HG03521 (cell line): Measurements from ENCODE around the gene NRSN2.
A peak's percentile ranks its signal among the peaks of the same experiment; 100 is the strongest.
"Not testable (repeated sequence)": the region's sequence is repeated elsewhere in the genome, so short reads cannot be mapped to it uniquely, and the experiment has no call there.

Experiments
- ATAC-seq: cut with Tn5 transposase; IDR thresholded peaks from one replicate; pipeline ENCODE4 v1.9.1; 2021; ENCODE audit warnings: mild to moderate bottlenecking, moderate library complexity; ENCODE audit not compliant: unreplicated experiment

NRSN2 gene

DNA sequence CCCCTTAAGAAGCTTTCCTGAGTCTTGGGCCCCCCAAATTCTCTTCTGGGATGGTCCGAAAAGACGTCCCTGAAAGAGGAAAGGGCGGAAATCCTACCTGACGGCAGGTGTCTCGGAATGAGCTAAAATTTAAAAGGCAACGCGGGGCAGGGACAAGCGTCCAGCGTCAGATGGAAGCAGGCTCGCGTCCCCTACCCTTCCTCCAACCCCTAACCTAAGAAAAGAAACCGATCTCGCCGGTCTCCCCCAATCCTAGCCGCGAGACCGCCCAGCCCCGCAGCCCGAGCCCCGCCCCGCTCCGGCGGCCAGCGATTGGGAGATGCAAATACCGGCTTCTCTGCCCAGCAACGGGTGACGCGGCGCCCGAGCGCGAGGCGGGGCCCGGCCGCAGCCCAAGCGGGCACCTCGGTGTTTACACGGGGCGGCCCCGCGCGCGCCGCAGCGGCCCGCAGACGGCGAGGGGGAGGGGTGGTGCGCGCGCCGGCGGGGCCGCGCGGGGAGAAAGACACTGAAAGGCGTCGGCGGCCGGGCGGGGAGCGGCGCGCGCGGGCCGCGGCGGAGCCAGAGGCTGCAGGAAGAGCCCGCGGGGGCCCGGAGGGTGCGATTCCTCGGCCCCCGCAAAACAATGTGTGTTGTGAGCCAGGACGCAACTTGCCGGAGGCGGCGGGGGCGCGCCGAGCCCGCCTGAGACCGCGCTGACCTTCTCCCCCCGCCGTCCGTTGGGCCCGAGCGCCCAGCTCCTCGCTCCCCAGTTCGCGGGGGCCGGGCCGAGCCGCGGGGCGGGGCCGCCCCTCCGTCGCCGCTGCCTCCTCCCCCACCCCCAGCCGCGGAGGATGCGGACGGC is 21.6 kb upstream of the NRSN2 start, which contains the start of gene SOX12:
Gene SOX12 (plus strand): TSS at position 508 of the 844 bp plus-strand sequence. CDS start 373 bp downstream, outside the sequence.
- peak; percentile 68 for ATAC-seq

DNA sequence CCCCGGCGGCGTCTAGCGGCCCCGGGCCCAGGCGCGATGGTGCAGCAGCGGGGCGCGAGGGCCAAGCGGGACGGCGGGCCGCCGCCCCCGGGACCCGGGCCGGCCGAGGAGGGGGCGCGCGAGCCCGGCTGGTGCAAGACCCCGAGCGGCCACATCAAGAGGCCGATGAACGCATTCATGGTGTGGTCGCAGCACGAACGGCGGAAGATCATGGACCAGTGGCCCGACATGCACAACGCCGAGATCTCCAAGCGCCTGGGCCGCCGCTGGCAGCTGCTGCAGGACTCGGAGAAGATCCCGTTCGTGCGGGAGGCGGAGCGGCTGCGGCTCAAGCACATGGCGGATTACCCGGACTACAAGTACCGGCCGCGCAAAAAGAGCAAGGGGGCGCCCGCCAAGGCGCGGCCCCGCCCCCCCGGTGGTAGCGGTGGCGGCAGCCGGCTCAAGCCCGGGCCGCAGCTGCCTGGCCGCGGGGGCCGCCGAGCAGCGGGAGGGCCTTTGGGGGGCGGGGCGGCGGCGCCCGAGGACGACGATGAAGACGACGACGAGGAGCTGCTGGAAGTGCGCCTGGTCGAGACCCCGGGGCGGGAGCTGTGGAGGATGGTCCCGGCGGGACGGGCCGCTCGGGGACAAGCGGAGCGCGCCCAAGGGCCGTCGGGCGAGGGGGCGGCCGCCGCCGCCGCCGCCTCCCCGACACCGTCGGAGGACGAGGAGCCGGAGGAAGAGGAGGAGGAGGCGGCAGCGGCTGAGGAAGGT is 20.8 kb upstream of the NRSN2 start:
- no peak for ATAC-seq

DNA sequence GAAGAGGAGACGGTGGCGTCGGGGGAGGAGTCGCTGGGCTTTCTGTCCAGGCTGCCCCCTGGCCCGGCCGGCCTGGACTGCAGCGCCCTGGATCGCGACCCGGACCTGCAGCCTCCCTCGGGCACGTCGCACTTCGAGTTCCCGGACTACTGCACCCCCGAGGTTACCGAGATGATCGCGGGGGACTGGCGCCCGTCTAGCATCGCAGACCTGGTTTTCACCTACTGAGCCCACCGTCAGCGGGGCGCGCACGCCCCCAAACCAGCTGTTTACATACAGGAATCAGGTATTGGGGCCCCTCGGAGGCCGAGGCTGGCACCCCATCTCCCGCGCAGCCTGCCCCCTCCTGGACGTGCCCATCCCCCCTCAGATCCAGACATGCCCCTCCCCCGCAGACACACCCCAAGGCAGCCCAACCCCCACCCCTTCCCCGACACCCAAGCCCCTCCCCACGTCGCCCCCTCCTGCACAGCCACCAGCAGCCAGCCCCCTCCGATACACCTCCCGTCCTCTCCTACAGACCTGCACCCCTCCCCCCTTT is 20.2 kb upstream of the NRSN2 start:
- no peak for ATAC-seq

DNA sequence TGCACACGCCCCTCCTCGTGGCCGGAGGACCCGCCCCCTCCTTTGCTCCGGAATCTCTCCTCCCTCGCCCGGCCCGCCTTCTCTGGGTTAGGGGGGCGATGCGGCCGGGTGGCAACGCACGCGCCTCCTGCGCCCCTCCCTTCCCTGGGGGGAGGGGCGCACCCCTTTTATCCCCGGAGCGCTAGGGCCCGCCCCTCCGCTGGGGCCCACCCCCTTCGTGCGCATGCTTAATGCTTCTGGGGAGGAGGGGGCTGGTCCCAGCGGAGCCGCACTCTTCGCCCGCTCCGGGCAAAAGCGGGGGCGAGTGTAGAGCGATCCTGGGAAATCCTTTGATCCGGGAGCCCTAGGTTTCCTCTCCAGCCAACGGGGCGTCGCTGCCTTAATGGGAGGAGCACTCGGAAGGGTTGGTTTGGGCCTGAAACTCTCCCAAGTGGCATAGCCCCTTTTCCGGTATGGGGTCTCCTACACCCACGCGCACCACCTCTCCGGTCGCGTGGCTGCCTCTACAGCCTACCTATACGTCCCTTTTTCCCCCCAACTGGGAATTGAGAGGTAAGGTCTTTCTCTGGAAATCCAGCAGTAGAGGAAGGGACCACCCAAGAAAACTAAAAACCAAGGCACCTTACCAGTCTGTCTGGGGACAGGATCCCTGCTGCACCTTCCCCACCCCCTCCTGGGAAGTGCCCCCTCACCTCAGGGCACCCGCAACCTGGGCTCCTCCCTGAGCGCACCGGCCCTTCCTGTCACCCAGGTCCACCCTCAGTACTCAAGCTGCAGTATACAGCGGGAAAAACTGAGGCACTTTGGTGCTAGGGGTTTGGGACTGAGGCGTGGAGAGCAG is 19.5 kb upstream of the NRSN2 start:
- ATAC-seq, result no peak

DNA sequence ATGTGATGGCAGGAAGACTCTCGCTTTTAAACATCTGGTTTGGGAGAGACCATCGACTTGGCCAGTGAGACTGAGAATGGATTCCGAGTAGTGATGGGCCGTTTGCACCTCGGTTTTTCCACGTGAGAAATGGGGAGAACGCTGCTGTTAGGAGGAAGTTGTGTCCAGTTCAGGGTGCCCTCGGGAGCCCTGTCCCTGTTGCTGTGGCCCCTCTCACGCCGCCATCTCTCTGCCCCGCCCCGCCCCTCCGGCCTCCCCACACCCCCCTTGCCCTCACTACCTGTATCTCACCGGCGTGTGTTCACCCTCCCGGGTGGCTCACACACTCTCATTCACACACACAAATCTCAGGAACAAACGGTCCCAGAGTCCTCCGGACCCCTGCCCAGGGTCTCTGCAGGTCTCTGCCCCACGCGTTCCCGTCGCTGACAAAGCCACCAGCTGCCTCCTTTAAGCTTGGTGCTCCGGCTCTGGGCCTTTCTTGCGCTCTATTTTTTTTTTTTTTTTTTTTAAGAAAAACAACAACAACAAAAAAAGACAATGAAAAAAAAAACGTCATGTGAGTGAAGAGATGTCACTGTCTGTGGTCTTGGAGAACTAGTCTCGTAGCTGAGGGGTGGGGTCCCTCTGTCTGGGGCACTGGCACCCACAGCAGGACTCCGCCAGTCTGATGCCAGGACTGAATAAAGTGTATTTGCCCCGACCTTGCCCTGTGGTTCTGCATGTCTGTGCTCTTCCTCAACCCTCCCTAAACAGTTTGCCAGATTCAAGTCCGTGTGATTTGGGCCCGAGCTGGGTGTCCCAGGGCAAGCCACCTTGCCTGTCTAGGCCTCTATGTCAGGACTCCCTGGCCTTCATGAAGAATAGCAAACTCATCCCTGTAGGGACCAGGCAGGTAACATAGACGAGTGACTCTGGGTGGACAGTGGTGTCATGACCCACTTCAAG is 18.6 kb upstream of the NRSN2 start:
- no peak for ATAC-seq

DNA sequence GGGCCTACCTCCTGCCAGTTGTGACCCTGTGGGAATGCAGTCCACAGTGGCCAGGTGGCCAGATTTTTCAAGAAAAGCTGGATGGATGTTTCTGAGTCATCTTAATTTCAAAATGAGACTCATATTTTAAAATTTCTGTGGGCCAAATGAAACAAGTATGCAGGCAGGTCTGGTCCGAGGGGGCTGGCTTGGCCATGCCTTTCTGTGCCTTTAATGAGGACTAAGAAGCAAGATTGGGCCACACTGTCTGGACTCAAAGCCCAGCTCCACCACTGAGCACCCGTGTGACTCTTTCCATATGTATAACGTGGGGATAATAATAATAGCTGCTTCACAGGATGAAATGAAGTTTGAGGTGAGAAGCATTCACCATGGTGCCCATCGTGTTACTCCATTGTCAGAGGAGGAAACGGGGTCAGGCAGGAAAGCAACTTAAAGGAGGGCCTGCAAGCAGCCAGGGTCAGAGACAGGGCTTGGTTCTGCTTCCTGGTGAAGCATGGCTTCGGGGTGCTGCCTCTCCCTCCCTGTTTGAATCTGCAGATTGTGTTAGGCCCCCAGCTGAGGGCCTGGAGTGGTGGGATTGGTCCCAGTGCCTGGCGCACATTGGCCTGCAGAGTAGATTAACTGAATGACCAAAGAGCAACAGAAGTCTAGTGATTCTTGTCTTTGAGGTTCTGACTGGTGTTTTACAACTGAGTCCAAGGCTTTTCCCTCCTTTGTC is 17.8 kb upstream of the NRSN2 start:
- no peak for ATAC-seq

DNA sequence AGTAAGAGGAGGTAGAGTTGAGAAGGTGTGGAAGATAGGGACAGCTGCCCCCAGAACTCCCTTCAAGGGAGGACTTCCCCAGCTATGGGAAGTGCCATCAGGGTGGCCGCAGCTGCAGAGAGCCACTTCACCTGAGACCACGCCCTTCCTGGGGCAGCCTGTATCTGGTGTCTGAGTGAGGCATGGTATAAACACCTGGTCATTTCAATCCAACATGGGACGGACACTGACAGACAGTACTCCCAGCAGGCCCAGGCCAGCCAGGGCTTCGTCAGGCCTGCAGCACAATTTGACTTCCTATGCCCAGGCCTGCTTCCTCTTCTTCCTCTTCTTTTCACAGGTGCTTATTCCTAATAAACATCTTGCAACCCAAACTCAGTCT is 17.1 kb upstream of the NRSN2 start:
- ATAC-seq, result no peak

DNA sequence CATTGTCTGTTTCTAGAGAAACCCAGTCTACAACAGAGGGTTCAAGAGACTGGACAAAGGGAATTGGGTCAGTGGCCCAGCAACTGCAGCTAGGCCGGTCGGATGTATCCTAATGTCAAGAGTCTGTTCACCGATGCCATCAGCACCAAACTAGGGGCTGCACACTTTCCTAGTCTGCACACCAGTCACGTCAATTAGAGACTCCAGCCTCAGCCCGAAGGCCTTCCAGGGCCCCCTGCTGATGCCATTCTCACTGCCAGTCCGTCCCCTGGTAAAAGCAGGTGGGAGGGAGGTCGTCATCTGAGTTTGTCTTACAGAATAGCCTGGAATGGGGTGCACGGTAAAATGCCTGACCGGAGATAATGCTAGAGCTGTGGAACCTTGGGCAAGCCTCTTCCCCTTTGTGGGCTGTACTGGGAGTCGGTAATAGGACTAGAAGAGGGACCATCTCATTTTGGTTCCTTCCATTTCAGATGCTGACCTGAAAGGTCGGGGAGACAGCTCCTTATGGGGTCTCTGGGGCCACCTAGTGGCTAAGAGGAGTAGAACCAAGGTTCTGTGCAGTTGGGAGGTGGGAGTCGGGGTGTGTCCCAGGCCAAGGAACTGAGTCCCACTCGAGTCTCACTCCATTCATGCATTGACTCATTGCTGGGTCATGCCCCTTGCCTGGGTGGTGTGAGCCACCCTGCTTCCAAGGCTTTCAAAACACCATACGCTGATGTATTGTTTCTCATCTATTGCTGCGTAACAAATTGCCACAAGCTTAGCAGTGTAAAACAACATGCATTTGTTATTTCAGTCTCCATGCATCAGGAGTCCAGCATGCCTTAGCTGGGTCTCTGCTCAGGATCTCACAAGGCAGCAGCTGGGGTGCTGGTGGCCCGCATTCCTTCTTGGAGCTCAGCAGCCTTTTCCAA is 16.4 kb upstream of the NRSN2 start:
- peak; percentile 33 for ATAC-seq

DNA sequence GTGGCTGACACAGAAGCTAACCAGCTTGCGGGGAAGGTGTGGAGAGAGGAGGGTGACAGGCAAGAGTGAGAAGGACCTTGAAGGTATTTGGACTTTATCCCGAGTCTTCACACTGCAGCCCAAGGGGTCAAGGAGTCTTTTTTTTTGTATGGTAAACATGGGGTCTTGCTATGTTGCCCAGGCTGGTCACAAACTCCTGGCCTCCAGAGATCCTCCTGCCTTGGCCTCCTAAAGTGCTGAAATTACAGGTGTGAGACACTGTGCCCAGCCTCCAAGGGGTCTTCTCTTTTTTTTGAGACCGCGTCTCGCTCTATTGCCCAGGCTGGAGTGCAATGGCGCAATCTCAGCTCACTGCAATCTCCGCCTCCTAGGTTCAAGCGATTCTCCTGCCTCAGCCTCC is 12.3 kb upstream of the NRSN2 start:
- no peak for ATAC-seq

DNA sequence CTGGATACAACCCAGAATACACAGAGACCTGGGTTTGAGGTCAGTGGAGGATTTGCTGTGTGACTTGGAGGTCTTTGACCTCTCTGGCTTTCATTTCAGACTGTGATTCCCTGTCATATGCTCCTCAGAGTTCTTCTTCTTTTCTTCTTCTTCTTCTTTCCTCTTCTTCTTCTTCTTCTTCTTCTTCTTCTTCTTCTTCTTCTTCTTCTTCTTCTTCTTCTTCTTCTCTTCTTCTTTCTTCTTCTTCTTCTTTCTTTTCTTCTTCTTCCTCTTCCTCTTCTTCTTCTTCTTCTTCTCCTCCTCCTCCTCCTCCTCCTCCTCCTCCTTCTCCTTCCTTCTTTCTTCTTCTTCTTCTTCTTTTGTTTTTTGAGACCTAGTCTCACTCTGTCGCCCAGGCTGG is 10.9 kb upstream of the NRSN2 start:
- not testable (repeated sequence) for ATAC-seq

DNA sequence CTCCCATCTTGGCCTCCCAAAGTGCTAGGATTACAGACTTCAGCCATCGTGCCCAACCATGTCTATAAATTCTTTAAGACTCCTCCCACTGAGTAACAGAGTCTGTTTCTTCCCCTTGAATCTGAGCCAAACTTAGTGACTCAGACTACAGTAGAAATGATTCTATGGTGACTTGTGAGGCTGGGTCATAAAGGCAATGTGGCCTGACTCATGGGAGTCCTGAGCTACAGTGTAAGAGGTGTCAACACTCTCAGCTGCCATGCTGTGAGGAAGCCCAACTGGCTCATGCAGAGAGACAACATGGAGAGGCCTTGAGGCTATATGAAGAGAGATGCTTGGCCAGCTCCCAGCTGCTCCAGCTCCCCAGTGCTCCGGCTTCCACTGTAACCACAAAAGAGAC is 5.2 kb upstream of the NRSN2 start:
- no peak for ATAC-seq

DNA sequence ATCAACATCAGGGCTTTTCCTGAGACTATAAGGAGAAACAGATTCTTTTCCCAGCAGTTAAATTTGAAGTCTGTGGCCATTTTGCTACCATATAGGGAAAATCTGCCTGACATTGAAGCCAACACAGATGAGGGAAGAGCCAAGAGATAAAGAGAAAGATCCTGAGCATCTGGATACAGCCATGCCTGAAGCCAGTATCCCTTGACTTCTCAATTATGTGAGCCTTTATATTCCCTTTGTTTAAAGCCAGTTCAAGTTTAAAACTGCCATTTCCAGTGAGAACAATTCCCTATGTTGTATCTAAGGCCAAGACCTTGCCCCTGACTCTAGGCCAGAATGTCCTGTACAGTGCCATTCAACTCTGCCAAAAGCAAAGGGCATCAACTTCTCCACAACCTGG is 3.8 kb upstream of the NRSN2 start:
- no peak for ATAC-seq

DNA sequence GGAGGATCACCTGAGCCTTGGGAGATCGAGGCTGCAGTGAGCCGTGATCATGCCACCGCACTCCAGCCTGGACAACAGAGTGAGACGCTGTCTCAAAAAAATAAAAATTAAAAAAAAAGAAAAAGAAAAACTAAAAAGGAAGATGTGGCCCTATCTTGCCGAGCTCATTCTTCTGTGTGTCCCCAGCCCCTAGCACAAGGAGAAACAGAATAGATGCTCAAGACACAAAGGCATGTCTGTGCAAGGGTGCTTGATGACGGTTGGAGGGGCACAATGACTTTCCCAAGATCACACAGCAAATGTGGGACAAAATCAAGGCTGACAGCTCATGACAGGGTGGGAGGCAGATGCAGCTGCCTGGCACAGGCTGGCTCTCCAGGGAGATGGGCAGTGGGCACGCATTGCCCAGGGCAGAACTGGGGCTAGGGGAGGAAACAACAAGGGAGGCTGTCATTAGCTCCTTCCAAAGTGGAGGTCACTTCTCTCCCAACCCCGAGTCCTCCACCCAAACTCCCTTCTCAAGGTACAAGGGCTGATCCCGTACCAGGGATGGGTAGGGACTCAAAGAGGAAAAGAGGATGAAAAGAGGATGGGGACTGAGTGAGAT is 775 bp upstream of the NRSN2 start:
- ATAC-seq, result no peak

DNA sequence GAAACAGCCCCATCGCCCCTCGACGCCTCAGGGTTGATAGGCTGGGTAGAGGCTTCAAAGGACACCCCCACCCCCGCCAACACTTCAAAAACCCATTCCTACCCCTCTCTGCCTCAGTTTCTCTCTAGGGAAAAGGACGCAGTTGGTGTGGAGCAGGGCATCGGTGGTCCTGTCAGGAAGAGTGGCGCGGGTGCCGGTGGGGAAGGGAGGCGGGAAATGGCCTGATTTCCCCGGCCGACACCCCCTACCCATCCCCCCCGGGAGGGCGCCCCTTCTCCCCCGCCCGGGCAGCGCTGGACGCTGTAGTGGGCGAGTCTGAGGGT is 367 bp downstream of the NRSN2 start:
- no peak for ATAC-seq

DNA sequence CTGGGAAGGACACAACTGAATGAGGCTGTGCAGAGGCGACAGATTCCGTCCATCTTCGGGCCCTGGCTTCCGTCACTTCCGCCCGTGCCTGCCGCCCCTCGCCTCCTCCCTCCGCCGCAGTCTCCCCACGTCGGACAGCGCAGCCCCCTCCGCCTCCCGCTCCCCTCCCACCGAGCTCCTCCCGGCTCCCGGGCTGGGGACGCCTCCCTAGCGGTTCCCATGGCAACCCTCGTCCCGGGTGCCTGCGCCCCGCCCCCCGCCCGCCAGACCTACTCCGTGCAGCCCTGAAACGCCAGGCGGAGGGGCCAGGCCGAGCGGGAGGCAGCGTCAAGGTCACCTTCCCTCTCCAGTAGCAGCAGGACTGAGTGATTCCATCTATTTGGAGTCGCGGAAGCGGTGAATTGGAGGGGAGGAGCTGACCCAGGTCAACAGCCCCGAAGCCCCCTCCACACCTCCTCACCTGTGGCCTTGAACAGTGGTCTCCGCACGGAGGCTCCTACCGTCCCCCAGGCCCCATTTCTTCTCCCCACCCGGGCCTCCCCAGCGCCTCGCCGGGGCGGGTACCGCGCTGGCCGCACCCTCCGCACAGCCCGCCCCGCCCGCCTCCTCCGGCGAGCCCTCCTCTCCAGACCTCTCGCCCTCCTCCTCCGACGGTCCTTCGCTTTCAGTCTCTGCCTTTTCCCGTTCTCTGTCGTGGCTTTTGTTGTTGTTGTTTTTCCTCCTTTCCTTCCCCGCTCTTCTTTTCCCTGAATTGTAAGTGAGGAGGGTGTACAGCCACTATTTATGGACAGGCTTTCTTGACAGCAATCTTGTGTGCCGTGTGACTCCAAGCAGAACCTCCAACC is 951 bp downstream of the NRSN2 start:
- ATAC-seq, result peak; percentile 76

DNA sequence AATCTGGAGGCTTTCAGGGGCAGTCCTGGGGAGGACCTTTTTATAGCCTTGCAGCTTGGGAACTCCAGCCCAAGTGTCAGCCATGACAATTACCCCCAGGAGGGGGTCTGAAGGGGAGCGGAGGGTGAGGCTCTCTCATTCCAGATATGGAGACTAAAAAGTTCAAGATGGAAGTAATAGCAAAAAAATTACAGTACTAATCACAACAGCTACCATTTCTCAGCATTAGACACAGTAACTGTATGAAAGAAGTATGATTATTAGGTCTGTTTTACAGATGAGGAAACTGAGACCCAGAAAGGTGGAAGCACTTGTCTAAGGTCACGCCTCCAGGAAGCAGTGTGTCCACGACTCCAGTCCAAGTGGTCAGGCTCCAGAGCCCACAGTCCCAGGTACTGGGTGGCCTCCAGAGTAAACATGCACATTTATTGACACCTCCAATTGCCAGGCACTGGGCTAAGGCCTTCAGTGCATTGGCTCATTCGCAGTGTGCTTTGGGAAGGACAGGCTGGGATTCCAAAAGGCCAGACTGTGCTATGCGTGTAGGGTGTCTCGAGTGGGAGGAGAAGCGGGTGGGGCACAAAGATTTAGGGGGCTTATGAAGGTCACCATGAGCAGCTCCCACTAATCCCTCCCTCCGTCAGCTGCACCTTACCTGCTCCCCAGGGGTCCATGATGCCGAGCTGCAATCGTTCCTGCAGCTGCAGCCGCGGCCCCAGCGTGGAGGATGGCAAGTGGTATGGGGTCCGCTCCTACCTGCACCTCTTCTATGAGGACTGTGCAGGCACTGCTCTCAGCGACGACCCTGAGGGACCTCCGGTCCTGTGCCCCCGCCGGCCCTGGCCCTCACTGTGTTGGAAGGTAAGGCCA is 2.3 kb downstream of the NRSN2 start:
- no peak for ATAC-seq
